ENCODE data around the gene ZSWIM5. TPM values are rescaled to one million over a fixed set of nuclear protein-coding genes. Genes with fewer than 3 reads are reported as not detected.

Gene ZSWIM5
- total RNA-seq, 1 experiment from 2014 or later, result 2.2 TPM

- no peak overlapping the region for H3K27ac Mint-ChIP-seq
- ATAC-seq (no peak), DNase-seq (ENCODE audit: low spot score) (no peak)
- no peaks in the 10 kb centered on the region for H3K9me3 Mint-ChIP-seq
- ChIA-PET CTCF (no interaction called here), POLR2A (no interaction called here)
- no peak overlapping the region for H3K4me3 Mint-ChIP-seq
- no peaks in the 10 kb centered on the region for H3K36me3 Mint-ChIP-seq
- H3K27me3 Mint-ChIP-seq (ENCODE audit: low read depth), result no peaks in the 10 kb centered on the region
- H3K4me1 Mint-ChIP-seq, result peaks cover 9% of the 10 kb centered on the region
- TF ChIP-seq ZNF317 (CRISPR knock-in tag; IDR thresholded peaks at IDR 0.05; ENCODE audit: borderline replicate concordance, low read depth) (no peak), ETV6 (CRISPR knock-in tag; IDR thresholded peaks at IDR 0.05) (no peak), E2F4 (CRISPR knock-in tag; IDR thresholded peaks at IDR 0.05; ENCODE audit: borderline replicate concordance, low read depth) (no peak), RORB (CRISPR knock-in tag; IDR thresholded peaks at IDR 0.05) (no peak), HMGXB4 (CRISPR knock-in tag; IDR thresholded peaks at IDR 0.05) (no peak), ZNF121 (CRISPR knock-in tag; IDR thresholded peaks at IDR 0.05) (no peak), NFATC4 (CRISPR knock-in tag; IDR thresholded peaks at IDR 0.05) (no peak), FOXP4 (CRISPR knock-in tag; IDR thresholded peaks at IDR 0.05) (no peak), SMAD3 (CRISPR knock-in tag; IDR thresholded peaks at IDR 0.05; ENCODE audit: borderline replicate concordance) (no peak), STAT6 (CRISPR knock-in tag; conservative IDR thresholded peaks at IDR 0.05; ENCODE audit: low read depth) (no peak), FOXJ3 (CRISPR knock-in tag; IDR thresholded peaks at IDR 0.05; ENCODE audit: borderline replicate concordance) (no peak), ATF3 (CRISPR knock-in tag; conservative IDR thresholded peaks at IDR 0.05) (no peak)
These were observed 148.9 kb downstream of the ZSWIM5 start for GRCh38 chr1:45057542-45057941.

- ATAC-seq (no peak), DNase-seq (ENCODE audit: low spot score) (no peak)
- TF ChIP-seq ZNF532 (CRISPR knock-in tag; IDR thresholded peaks at IDR 0.05; ENCODE audit: borderline replicate concordance), result no peak
- Mint-ChIP-seq H3K27ac (no peak overlapping the region), H3K27me3 (ENCODE audit: low read depth) (no peaks in the 10 kb centered on the region), H3K36me3 (no peaks in the 10 kb centered on the region), H3K9me3 (no peaks in the 10 kb centered on the region), H3K4me3 (no peak overlapping the region), H3K4me1 (no peaks in the 10 kb centered on the region)
- ChIA-PET POLR2A (no interaction called here), CTCF (interaction anchor here (0.7 to 1.2 kb wide), 3 partner anchors 33 to 449 kb away, joined by 3 to 6 read pairs (median 4); partner anchors contain the start of genes CCDC163 and MMACHC)
These were observed 155.2 kb downstream of the ZSWIM5 start for GRCh38 chr1:45051005-45051772.

Measured in WTC11 (cell line).